ENCODE data around the gene BLOC1S6.

Gene BLOC1S6

DNA sequence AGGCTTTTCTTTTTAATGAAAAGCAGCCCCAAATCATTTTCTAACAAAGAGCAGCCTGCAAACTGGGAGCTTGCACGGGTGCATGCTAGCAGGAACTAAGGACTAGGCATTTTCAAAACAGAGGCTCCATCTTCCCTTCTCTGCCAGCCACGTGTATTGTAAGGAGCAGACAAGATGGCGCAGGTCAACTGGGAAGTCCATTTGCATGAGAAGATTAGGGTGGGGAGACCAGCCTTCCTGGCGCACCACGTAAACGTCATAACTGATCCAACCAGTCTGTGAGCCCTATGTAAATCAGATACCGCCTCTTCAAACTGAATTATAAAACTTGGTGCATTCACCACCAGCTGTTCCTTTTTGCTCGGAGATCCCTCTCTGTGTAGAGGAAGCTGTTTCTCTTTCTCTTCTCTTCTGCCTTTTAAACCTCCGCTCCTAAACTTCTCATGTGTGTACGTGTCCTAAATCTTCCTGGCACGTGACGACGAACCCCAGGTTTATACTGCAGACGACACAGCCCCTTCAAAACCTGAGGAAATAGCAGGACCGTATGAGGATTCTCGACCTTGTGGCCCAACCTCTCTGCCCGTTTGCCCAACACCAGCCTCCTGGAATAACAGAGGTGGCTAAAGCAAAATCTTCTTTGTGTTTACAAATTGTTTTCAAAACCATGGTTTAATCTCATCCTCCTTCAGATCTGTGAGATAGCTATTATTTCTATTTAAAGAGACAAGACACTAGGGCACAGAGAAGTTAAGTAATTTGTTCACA, 38.2 kb upstream of the BLOC1S6 start:
- TF ChIP-seq, protein P1, sequence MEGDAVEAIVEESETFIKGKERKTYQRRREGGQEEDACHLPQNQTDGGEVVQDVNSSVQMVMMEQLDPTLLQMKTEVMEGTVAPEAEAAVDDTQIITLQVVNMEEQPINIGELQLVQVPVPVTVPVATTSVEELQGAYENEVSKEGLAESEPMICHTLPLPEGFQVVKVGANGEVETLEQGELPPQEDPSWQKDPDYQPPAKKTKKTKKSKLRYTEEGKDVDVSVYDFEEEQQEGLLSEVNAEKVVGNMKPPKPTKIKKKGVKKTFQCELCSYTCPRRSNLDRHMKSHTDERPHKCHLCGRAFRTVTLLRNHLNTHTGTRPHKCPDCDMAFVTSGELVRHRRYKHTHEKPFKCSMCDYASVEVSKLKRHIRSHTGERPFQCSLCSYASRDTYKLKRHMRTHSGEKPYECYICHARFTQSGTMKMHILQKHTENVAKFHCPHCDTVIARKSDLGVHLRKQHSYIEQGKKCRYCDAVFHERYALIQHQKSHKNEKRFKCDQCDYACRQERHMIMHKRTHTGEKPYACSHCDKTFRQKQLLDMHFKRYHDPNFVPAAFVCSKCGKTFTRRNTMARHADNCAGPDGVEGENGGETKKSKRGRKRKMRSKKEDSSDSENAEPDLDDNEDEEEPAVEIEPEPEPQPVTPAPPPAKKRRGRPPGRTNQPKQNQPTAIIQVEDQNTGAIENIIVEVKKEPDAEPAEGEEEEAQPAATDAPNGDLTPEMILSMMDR (IDR thresholded peaks at IDR 0.05; ENCODE audit: low read depth, low read length, missing control alignments), result no peak
- no peak overlapping the region for H3K4me3 ChIP-seq (ENCODE audit: low read depth, low read length)
- DNase-seq (ENCODE audit: low read depth), result no peak
- in situ Hi-C loops (cut with HindIII; ENCODE audit: low sequenced_read_pairs), result no loop called here

DNA sequence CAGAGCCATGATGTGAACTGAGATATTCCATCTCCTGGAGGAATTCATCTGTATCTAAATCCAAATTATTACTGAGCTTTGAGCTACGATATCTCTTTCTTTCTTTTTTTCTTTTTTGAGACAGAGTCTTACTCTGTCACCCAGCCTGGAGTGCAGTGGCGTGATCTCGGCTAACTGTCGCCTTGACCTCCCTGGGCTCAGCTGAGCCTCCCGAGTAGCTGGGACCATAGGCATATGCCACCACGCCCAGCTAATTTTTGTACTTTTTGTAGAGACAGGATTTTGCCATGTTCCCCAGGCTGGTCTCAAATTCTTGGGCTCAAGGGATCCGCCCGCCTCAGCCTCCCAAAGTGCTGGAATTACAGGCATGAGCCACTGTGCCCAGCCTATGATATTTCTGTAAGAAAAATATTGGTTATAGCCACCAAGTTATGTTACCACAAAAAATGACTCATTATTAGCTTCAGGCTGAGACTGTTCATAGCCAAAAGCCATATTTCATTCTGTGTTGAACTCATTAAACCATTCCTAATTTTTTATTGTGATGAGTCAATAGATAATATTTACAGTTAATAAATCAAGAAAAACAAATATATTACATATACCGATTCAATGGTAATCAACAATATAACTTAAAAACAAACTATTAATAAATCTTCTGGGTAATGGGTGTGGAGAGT, 37.5 kb upstream of the BLOC1S6 start:
- in situ Hi-C loops (cut with HindIII; ENCODE audit: low sequenced_read_pairs), result no loop called here
- no peak for DNase-seq (ENCODE audit: low read depth)
- no peak overlapping the region for H3K4me3 ChIP-seq (ENCODE audit: low read depth, low read length)
- TF ChIP-seq, protein P1 (IDR thresholded peaks at IDR 0.05; ENCODE audit: low read depth, low read length, missing control alignments), result no peak

DNA sequence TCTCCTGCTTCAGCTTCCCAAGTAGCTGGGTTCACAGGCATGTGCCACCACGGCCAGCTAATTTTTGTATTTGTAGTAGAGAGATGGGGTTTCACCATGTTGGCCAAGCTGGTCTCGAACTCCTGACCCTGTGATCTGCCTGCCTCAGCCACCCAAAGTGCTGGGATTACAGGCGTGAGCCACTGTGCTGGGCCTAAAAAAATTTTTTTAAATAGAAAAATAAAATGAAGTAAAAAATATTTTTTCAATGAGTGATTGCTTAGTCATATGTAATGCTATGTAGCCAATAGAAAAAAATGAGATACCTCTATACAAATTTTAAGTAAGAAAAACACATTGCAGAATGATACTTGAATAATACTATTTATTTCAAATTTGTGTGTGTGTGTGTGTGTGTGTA, 36.7 kb upstream of the BLOC1S6 start:
- in situ Hi-C loops (cut with HindIII; ENCODE audit: low sequenced_read_pairs), result no loop called here
- DNase-seq (ENCODE audit: low read depth), result no peak
- no peak overlapping the region for H3K4me3 ChIP-seq (ENCODE audit: low read depth, low read length)
- TF ChIP-seq, protein P1 (IDR thresholded peaks at IDR 0.05; ENCODE audit: low read depth, low read length, missing control alignments), result no peak

DNA sequence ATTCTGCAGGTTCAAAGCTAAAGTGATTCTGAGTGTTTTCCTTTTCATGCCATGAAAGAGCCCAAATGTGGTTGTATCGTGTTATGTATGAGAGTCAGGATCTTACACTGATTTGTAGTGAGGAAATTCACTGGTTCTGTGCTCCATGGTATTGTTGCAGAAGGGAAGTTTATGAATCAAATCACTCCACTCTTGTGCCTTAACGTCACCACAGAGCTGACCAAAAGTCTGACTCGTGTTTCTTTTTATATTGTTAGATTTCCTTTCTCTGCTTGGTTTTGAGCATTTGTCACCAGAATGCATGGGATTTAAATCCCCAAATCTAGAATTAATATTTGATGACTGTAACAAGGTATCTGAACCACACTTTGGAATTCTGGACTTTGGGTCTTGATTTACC, 35.5 kb upstream of the BLOC1S6 start:
- TF ChIP-seq, protein P1 (IDR thresholded peaks at IDR 0.05; ENCODE audit: low read depth, low read length, missing control alignments), result no peak
- in situ Hi-C loops (cut with HindIII; ENCODE audit: low sequenced_read_pairs), result no loop called here
- H3K4me3 ChIP-seq (ENCODE audit: low read depth, low read length), result no peak overlapping the region
- DNase-seq (ENCODE audit: low read depth), result no peak

DNA sequence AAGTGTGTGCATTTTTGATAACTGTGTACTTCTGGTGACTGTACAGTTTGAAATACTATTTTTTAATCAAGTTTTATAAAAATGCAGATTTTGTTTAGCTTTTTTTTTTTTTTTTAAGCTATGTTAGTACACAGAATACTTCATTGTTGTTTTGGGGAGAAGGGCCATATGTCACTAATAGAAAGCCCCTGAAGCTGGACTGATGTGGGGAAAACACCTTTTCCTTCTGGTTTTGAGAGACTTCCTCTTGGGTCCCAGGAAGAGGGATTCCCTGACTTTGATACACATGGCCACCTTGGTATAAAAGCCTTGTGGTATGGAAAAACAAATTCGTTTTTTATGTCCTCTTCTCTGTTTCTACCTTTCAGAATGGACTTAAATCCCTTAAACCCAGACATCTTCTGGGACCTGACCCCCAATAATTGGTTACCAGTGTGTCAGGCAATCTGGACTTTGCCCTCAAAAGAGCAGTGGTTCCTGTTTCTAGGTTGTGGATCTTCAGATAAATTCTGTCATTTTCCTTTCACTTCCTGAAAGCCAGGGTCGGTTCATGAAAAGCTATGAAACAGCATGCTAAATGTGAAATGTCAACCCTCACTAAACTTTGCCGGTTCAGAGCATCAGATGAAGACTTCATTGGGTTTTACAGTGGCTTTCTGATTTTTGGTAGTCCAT, 31.1 kb upstream of the BLOC1S6 start:
- no peak for DNase-seq (ENCODE audit: low read depth)
- TF ChIP-seq, protein P1 (IDR thresholded peaks at IDR 0.05; ENCODE audit: low read depth, low read length, missing control alignments), result no peak
- no peak overlapping the region for H3K4me3 ChIP-seq (ENCODE audit: low read depth, low read length)
- in situ Hi-C loops (cut with HindIII; ENCODE audit: low sequenced_read_pairs), result no loop called here

DNA sequence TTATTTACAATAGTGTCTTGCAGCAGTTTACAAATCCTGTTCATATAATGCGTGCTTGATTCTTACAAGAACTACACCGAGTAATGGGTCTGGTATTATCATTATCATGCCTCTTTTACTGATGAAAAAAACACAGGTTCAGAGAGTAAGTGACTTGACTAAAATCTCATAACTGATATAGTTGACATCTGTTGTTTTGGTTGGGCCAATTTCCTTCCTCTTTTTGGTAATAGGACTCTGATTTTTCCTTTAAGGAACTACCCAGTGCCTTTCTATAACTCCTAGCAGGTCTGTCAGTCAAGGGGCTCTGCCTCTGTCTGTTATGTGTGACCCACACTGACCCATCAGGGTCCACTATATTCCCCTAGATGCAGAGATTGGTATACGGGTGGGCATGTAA, 14.6 kb upstream of the BLOC1S6 start:
- TF ChIP-seq, protein P1 (IDR thresholded peaks at IDR 0.05; ENCODE audit: low read depth, low read length, missing control alignments), result no peak
- in situ Hi-C loops (cut with HindIII; ENCODE audit: low sequenced_read_pairs), result no loop called here
- H3K4me3 ChIP-seq (ENCODE audit: low read depth, low read length), result no peak overlapping the region
- no peak for DNase-seq (ENCODE audit: low read depth)

Data from astrocyte of the cerebellum (primary cell).